Activated CD4-positive, alpha-beta T cell treated with anti-CD3 and anti-CD28 coated beads, Interleukin-2, amount 10 ng/mL, durations not matched to agents 24 days and 14 days (primary cell): ENCODE data around the gene KRT1. TPM values are rescaled to one million over a fixed set of nuclear protein-coding genes. Genes with fewer than 3 reads are reported as not detected.

Source experiments
- DNase-seq: peaks from one replicate; pipeline ENCODE4 v3.0.0; 2022
- H3K27ac Mint-ChIP-seq: one replicate; pipeline ENCODE4 v1.8.0; 2022; ENCODE audit warnings: mild to moderate bottlenecking, mixed read lengths
- H3K27me3 Mint-ChIP-seq: one replicate; pipeline ENCODE4 v1.8.0; 2022; ENCODE audit warnings: mixed read lengths
- H3K36me3 Mint-ChIP-seq: one replicate; pipeline ENCODE4 v1.8.0; 2022; ENCODE audit warnings: low read depth, mild to moderate bottlenecking, mixed read lengths
- H3K4me1 Mint-ChIP-seq: one replicate; pipeline ENCODE4 v1.8.0; 2021; ENCODE audit warnings: mixed read lengths
- H3K4me3 Mint-ChIP-seq: one replicate; pipeline ENCODE4 v1.8.0; 2022; ENCODE audit warnings: mild to moderate bottlenecking, moderate library complexity, mixed read lengths
- H3K9me3 Mint-ChIP-seq: one replicate; pipeline ENCODE4 v1.8.0; 2021; ENCODE audit warnings: mixed read lengths
- intact Hi-C: fragments of 100-400 bp; cut with micrococcal nuclease; formaldehyde crosslinking; loops from one replicate; pipeline ENCODE4 v1.15.1; 2023
- total RNA-seq: library from RNA; stranded (reverse); gene quantifications from 2 replicates; pipeline ENCODE4 v1.2.3, GENCODE V29; 2022

Gene KRT1
- total RNA-seq, 1 donor from 2014 or later = not detected

GRCh38 chr12:52710730-52711129, 30.5 kb upstream of the KRT1 start:
- Mint-ChIP-seq H3K4me3 (no peak overlapping the region), H3K9me3 (peaks cover 3% of the 10 kb centered on the region), H3K27me3 (peaks cover 36% of the 10 kb centered on the region), H3K4me1 (peaks cover 8% of the 10 kb centered on the region), H3K27ac (no peak overlapping the region), H3K36me3 (no peaks in the 10 kb centered on the region)
- intact Hi-C loops = no loop called here
- DNase-seq = no peak

GRCh38 chr12:52708010-52708409, 27.8 kb upstream of the KRT1 start:
- Mint-ChIP-seq H3K4me3 (no peak overlapping the region), H3K27me3 (peaks cover 21% of the 10 kb centered on the region), H3K27ac (no peak overlapping the region), H3K36me3 (no peaks in the 10 kb centered on the region), H3K9me3 (peaks cover 3% of the 10 kb centered on the region), H3K4me1 (peaks cover 2% of the 10 kb centered on the region)
- intact Hi-C loops = no loop called here
- no peak for DNase-seq

- DNase-seq = no peak
- H3K36me3 Mint-ChIP-seq = no peaks in the 10 kb centered on the region
- no peaks in the 10 kb centered on the region for H3K9me3 Mint-ChIP-seq
- peaks cover 2% of the 10 kb centered on the region for H3K4me1 Mint-ChIP-seq
- no peak overlapping the region for H3K27ac Mint-ChIP-seq
- intact Hi-C loops = no loop called here
- no peak overlapping the region for H3K4me3 Mint-ChIP-seq
- peaks cover 14% of the 10 kb centered on the region for H3K27me3 Mint-ChIP-seq
These were observed 24.3 kb upstream of the KRT1 start for GRCh38 chr12:52704464-52704863.

GRCh38 chr12:52703878-52704277, 23.7 kb upstream of the KRT1 start:
- DNase-seq = no peak
- Mint-ChIP-seq H3K36me3 (no peaks in the 10 kb centered on the region), H3K27me3 (peaks cover 14% of the 10 kb centered on the region), H3K4me1 (peaks cover 2% of the 10 kb centered on the region), H3K4me3 (no peak overlapping the region), H3K27ac (no peak overlapping the region), H3K9me3 (no peaks in the 10 kb centered on the region)
- intact Hi-C loops = no loop called here

- Mint-ChIP-seq H3K36me3 (no peaks in the 10 kb centered on the region), H3K4me3 (no peak within 1 kb of the TSS), H3K27ac (no peak within 1 kb of the TSS), H3K4me1 (peaks cover 2% of the 10 kb centered on the region), H3K9me3 (no peaks in the 10 kb centered on the region), H3K27me3 (peaks cover 12% of the 10 kb centered on the region)
- DNase-seq = no peak
- intact Hi-C loops = no loop called here
These were observed 23.2 kb upstream of the KRT1 start, which contains the start of gene KRT77 for GRCh38 chr12:52703424-52703823. KRT77 (minus strand) TSS chr12:52703524; CDS start chr12:52703434, 90 bp downstream.

GRCh38 chr12:52702338-52702737, 22.1 kb upstream of the KRT1 start:
- no peak overlapping the region for H3K27ac Mint-ChIP-seq
- no peaks in the 10 kb centered on the region for H3K4me1 Mint-ChIP-seq
- intact Hi-C loops = no loop called here

GRCh38 chr12:52701281-52701680, 21.1 kb upstream of the KRT1 start:
- no peak for DNase-seq
- Mint-ChIP-seq H3K27ac (no peak overlapping the region), H3K4me1 (no peaks in the 10 kb centered on the region), H3K27me3 (peaks cover 18% of the 10 kb centered on the region), H3K36me3 (no peaks in the 10 kb centered on the region), H3K9me3 (no peaks in the 10 kb centered on the region), H3K4me3 (no peak overlapping the region)
- intact Hi-C loops = no loop called here

More at GRCh38 chr12:52702338-52702737, 22.1 kb upstream of the KRT1 start:
- Mint-ChIP-seq H3K9me3 (no peaks in the 10 kb centered on the region), H3K27me3 (peaks cover 14% of the 10 kb centered on the region), H3K4me3 (no peak overlapping the region), H3K36me3 (no peaks in the 10 kb centered on the region)
- DNase-seq = no peak

GRCh38 chr12:52699960-52700359, 19.8 kb upstream of the KRT1 start:
- H3K27ac Mint-ChIP-seq = no peak overlapping the region
- H3K4me3 Mint-ChIP-seq = no peak overlapping the region
- no peaks in the 10 kb centered on the region for H3K4me1 Mint-ChIP-seq
- intact Hi-C loops = no loop called here
- H3K27me3 Mint-ChIP-seq = peaks cover 24% of the 10 kb centered on the region
- H3K36me3 Mint-ChIP-seq = no peaks in the 10 kb centered on the region
- H3K9me3 Mint-ChIP-seq = no peaks in the 10 kb centered on the region
- no peak for DNase-seq

GRCh38 chr12:52699373-52699772, 19.2 kb upstream of the KRT1 start:
- Mint-ChIP-seq H3K9me3 (no peaks in the 10 kb centered on the region), H3K36me3 (no peaks in the 10 kb centered on the region), H3K4me1 (no peaks in the 10 kb centered on the region), H3K27ac (no peak overlapping the region), H3K27me3 (peaks cover 26% of the 10 kb centered on the region), H3K4me3 (no peak overlapping the region)
- no peak for DNase-seq
- intact Hi-C loops = no loop called here

- no peak for DNase-seq
- Mint-ChIP-seq H3K27ac (no peak overlapping the region), H3K36me3 (no peaks in the 10 kb centered on the region), H3K9me3 (no peaks in the 10 kb centered on the region), H3K27me3 (peaks cover 25% of the 10 kb centered on the region), H3K4me3 (no peak overlapping the region), H3K4me1 (no peaks in the 10 kb centered on the region)
- intact Hi-C loops = no loop called here
These were observed 18.6 kb upstream of the KRT1 start for GRCh38 chr12:52698651-52699340.

GRCh38 chr12:52697058-52697582, 16.9 kb upstream of the KRT1 start:
- H3K36me3 Mint-ChIP-seq = no peaks in the 10 kb centered on the region
- peaks cover 32% of the 10 kb centered on the region for H3K27me3 Mint-ChIP-seq
- intact Hi-C loops = no loop called here
- H3K27ac Mint-ChIP-seq = no peak overlapping the region
- no peaks in the 10 kb centered on the region for H3K9me3 Mint-ChIP-seq
- no peak for DNase-seq
- no peaks in the 10 kb centered on the region for H3K4me1 Mint-ChIP-seq
- H3K4me3 Mint-ChIP-seq = no peak overlapping the region

- DNase-seq = no peak
- H3K36me3 Mint-ChIP-seq = no peaks in the 10 kb centered on the region
- H3K4me1 Mint-ChIP-seq = no peaks in the 10 kb centered on the region
- peaks cover 34% of the 10 kb centered on the region for H3K27me3 Mint-ChIP-seq
- H3K9me3 Mint-ChIP-seq = no peaks in the 10 kb centered on the region
- intact Hi-C loops = no loop called here
- no peak overlapping the region for H3K27ac Mint-ChIP-seq
- H3K4me3 Mint-ChIP-seq = no peak overlapping the region
These were observed 16.4 kb upstream of the KRT1 start for GRCh38 chr12:52696588-52696987.

- H3K27ac Mint-ChIP-seq = no peak overlapping the region
- peaks cover 42% of the 10 kb centered on the region for H3K27me3 Mint-ChIP-seq
- H3K9me3 Mint-ChIP-seq = no peaks in the 10 kb centered on the region
- peaks cover 8% of the 10 kb centered on the region for H3K4me1 Mint-ChIP-seq
- H3K36me3 Mint-ChIP-seq = no peaks in the 10 kb centered on the region
- no peak for DNase-seq
- no peak overlapping the region for H3K4me3 Mint-ChIP-seq
- intact Hi-C loops = no loop called here
These were observed 14.8 kb upstream of the KRT1 start for GRCh38 chr12:52695039-52695438.

GRCh38 chr12:52694151-52694550, 13.9 kb upstream of the KRT1 start:
- Mint-ChIP-seq H3K4me1 (peaks cover 8% of the 10 kb centered on the region), H3K27ac (no peak overlapping the region), H3K36me3 (no peaks in the 10 kb centered on the region), H3K4me3 (no peak overlapping the region), H3K27me3 (peaks cover 48% of the 10 kb centered on the region), H3K9me3 (no peaks in the 10 kb centered on the region)
- intact Hi-C loops = no loop called here
- DNase-seq = no peak

GRCh38 chr12:52693261-52693660, 13.1 kb upstream of the KRT1 start:
- no peak for DNase-seq
- H3K27ac Mint-ChIP-seq = no peak overlapping the region
- H3K4me1 Mint-ChIP-seq = peaks cover 8% of the 10 kb centered on the region
- peaks cover 56% of the 10 kb centered on the region for H3K27me3 Mint-ChIP-seq
- H3K36me3 Mint-ChIP-seq = no peaks in the 10 kb centered on the region
- no peak overlapping the region for H3K4me3 Mint-ChIP-seq
- H3K9me3 Mint-ChIP-seq = no peaks in the 10 kb centered on the region
- intact Hi-C loops = no loop called here
